HL-60 (cell line): ENCODE data around the gene KRT39.

Experiments
- DNase-seq, 2 experiments: peaks; one replicate each; pipeline ENCODE4 v3.0.0-alpha.2; 2010 to 2020; ENCODE audit warnings: low read depth in 1 of 2, low spot score in 1 of 2
- H3K27ac ChIP-seq: fragments of 250-450 bp; sonication (Bioruptor Pico); replicated peaks from 2 replicates; pipeline ENCODE4 v1.5.1; 2020; ENCODE audit warnings: mild to moderate bottlenecking, moderate library complexity
- H3K27me3 ChIP-seq: fragments of 250-450 bp; sonication (Bioruptor Pico); 2 replicates; pipeline ENCODE4 v1.5.1; 2021; ENCODE audit warnings: mild to moderate bottlenecking, moderate library complexity; ENCODE audit not compliant: insufficient read depth, poor library complexity, severe bottlenecking
- H3K4me3 ChIP-seq: replicated peaks from 2 replicates; pipeline ENCODE4 v1.5.1; 2011; ENCODE audit warnings: mild to moderate bottlenecking, control low read depth, low read length; ENCODE audit not compliant: insufficient read depth
- CTCF ChIP-seq: IDR thresholded peaks from one replicate; pipeline ENCODE4 v1.5.1; 2011; ENCODE audit warnings: low read length, control low read depth, inconsistent platforms; ENCODE audit not compliant: insufficient read depth
- GABPA ChIP-seq: IDR thresholded peaks from 2 replicates; pipeline ENCODE4 v1.6.1; 2012; ENCODE audit warnings: low read depth
- POLR2AphosphoS5 ChIP-seq: IDR thresholded peaks from 2 replicates; pipeline ENCODE4 v1.6.1; 2012; ENCODE audit warnings: low read depth
- SPI1 ChIP-seq: IDR thresholded peaks from 2 replicates; pipeline ENCODE4 v1.6.1; 2012; ENCODE audit warnings: low read depth, mild to moderate bottlenecking, borderline replicate concordance
- TF ChIP-seq, protein P1 (sequence below): IDR thresholded peaks from 2 replicates; pipeline ENCODE4 v1.6.1; 2012; ENCODE audit warnings: low read depth; ENCODE audit not compliant: insufficient replicate concordance

The KRT39 gene

DNA sequence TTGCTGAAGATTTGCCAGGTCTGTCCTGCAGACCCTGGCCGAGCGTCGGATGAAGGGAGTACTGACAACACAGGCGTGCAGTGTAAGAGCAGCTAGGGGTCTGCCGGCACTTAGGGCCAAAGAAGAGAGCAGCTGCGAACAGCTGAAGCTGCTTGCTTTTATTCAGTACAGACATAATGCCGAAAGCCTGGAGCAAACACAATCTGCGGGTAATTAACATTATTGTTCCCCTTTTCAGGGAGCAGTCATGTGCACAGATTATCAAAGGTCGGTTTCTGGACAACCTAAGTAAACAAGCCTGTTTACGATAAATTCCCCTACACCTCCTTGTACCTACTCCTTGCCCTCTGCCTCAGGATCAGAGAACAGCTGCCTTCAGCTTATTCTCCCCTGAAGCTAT is 17.3 kb downstream of the KRT39 start:
- TF ChIP-seq SPI1 (no peak), POLR2AphosphoS5 (no peak), CTCF (no peak), GABPA (no peak)
- TF ChIP-seq, protein P1, sequence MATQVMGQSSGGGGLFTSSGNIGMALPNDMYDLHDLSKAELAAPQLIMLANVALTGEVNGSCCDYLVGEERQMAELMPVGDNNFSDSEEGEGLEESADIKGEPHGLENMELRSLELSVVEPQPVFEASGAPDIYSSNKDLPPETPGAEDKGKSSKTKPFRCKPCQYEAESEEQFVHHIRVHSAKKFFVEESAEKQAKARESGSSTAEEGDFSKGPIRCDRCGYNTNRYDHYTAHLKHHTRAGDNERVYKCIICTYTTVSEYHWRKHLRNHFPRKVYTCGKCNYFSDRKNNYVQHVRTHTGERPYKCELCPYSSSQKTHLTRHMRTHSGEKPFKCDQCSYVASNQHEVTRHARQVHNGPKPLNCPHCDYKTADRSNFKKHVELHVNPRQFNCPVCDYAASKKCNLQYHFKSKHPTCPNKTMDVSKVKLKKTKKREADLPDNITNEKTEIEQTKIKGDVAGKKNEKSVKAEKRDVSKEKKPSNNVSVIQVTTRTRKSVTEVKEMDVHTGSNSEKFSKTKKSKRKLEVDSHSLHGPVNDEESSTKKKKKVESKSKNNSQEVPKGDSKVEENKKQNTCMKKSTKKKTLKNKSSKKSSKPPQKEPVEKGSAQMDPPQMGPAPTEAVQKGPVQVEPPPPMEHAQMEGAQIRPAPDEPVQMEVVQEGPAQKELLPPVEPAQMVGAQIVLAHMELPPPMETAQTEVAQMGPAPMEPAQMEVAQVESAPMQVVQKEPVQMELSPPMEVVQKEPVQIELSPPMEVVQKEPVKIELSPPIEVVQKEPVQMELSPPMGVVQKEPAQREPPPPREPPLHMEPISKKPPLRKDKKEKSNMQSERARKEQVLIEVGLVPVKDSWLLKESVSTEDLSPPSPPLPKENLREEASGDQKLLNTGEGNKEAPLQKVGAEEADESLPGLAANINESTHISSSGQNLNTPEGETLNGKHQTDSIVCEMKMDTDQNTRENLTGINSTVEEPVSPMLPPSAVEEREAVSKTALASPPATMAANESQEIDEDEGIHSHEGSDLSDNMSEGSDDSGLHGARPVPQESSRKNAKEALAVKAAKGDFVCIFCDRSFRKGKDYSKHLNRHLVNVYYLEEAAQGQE = no peak
- DNase-seq = no peak
- no peak overlapping the region for H3K4me3 ChIP-seq
- H3K27ac ChIP-seq = no peak overlapping the region
- peaks cover 12% of the 10 kb centered on the region for H3K27me3 ChIP-seq

- TF ChIP-seq SPI1 (no peak), CTCF (no peak), POLR2AphosphoS5 (no peak), GABPA (no peak)
- TF ChIP-seq, protein P1 = no peak
Measured at GRCh38 chr17:40947929-40948328, 18.8 kb downstream of the KRT39 start.

GRCh38 chr17:40945414-40945813 is 21.3 kb downstream of the KRT39 start:
- no peak overlapping the region for H3K27ac ChIP-seq
- DNase-seq = no peak
- TF ChIP-seq POLR2AphosphoS5 (no peak), GABPA (no peak)
- peaks cover 4% of the 10 kb centered on the region for H3K27me3 ChIP-seq
- H3K4me3 ChIP-seq = no peak overlapping the region

More at GRCh38 chr17:40947929-40948328, 18.8 kb downstream of the KRT39 start:
- no peak overlapping the region for H3K27ac ChIP-seq
- H3K4me3 ChIP-seq = no peak overlapping the region
- no peak for DNase-seq
- H3K27me3 ChIP-seq = peaks cover 4% of the 10 kb centered on the region

GRCh38 chr17:40944531-40944930 is 22.2 kb downstream of the KRT39 start:
- DNase-seq = no peak
- TF ChIP-seq CTCF (no peak), SPI1 (no peak)
- no peak overlapping the region for H3K4me3 ChIP-seq
- H3K27ac ChIP-seq = no peak overlapping the region
- H3K27me3 ChIP-seq = peaks cover 4% of the 10 kb centered on the region
